ENCODE data around the gene HECTD3. TPM values are rescaled to one million over a fixed set of nuclear protein-coding genes. Genes with fewer than 3 reads are reported as not detected.
A peak's percentile ranks its signal among the peaks of the same experiment; 100 is the strongest.

Gene HECTD3
- total and polyA plus RNA-seq, 4 donors, result 15.9 to 32.9 (median 24.2) TPM

- H3K9ac ChIP-seq (ENCODE audit: low read depth in 1 of 2, low read length in 2 of 2), result no peak overlapping the region
- 96% methylated on average over 1 of the region's 1 CpG for WGBS
- TF ChIP-seq EGR1 (IDR thresholded peaks at IDR 0.05; ENCODE audit: low read depth in 2 of 2), result no peak
- no peak for TF ChIP-seq HNF4G (IDR thresholded peaks at IDR 0.05)
- TF ChIP-seq MAX (IDR thresholded peaks at IDR 0.05), result no peak
- TF ChIP-seq FOXA1 (IDR thresholded peaks at IDR 0.05), result no peak
- no peak for TF ChIP-seq CTCF (IDR thresholded peaks at IDR 0.05; ENCODE audit: low read depth, low read length, missing input control)
- no peak for TF ChIP-seq GABPA (IDR thresholded peaks at IDR 0.05 in 1 of 2, conservative IDR thresholded peaks at IDR 0.05 in 1 of 2)
- TF ChIP-seq FOXA2 (IDR thresholded peaks at IDR 0.05), result no peak
- no peak for TF ChIP-seq JUND (IDR thresholded peaks at IDR 0.05)
- no peak for TF ChIP-seq YY1 (IDR thresholded peaks at IDR 0.05)
- TF ChIP-seq SP1 (IDR thresholded peaks at IDR 0.05), result no peak
- no peak for TF ChIP-seq ZBTB33 (IDR thresholded peaks at IDR 0.05)
- TF ChIP-seq, protein P1, sequence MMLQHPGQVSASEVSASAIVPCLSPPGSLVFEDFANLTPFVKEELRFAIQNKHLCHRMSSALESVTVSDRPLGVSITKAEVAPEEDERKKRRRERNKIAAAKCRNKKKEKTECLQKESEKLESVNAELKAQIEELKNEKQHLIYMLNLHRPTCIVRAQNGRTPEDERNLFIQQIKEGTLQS (IDR thresholded peaks at IDR 0.05), result no peak
Observed at GRCh38 chr1:45023663-45024062, 12.5 kb upstream of the HECTD3 start.

GRCh38 chr1:45018599-45019230 lies 7.6 kb upstream of the HECTD3 start:
- H3K9ac ChIP-seq (ENCODE audit: low read depth in 1 of 2, low read length in 2 of 2), result no peak overlapping the region
- H3K36me3 ChIP-seq (ENCODE audit: control insufficient read depth in 4 of 4, insufficient read depth in 3 of 4, low read depth in 1 of 4, low read length in 3 of 4), result peaks cover 0 to 6% (median 1%) of the 10 kb centered on the region in 4 donors
- 51% methylated on average over 16 of the region's 16 CpGs for WGBS
- H3K9me3 ChIP-seq (ENCODE audit: control insufficient read depth in 4 of 4, low read length in 3 of 4), result no peaks in the 10 kb centered on the region
- TF ChIP-seq RAD21 (IDR thresholded peaks at IDR 0.05) (peak; percentile 82 to 94), MAX (IDR thresholded peaks at IDR 0.05) (no peak), CTCF (IDR thresholded peaks at IDR 0.05; ENCODE audit: low read depth, low read length, missing input control) (peak; percentile 83), NR2F2 (IDR thresholded peaks at IDR 0.05) (no peak), RXRA (IDR thresholded peaks at IDR 0.05) (peak in 1 of 2 donors; percentile 31), FOXA1 (IDR thresholded peaks at IDR 0.05) (no peak)
- no peaks in the 10 kb centered on the region for H3K27me3 ChIP-seq (ENCODE audit: control insufficient read depth in 4 of 4, insufficient read depth in 4 of 4, low read length in 3 of 4)
- H3K27ac ChIP-seq (ENCODE audit: low read depth in 1 of 2, low read length in 2 of 2), result no peak overlapping the region
- peak; percentile 70 for DNase-seq (ENCODE audit: low spot score)
- peaks cover 0 to 16% (median 6%) of the 10 kb centered on the region in 4 donors for H3K4me1 ChIP-seq (ENCODE audit: control insufficient read depth in 4 of 4, insufficient read depth in 4 of 4, low read length in 3 of 4)
- H3K4me3 ChIP-seq (ENCODE audit: low read depth in 1 of 3, low read length in 3 of 3), result no peak overlapping the region

More at GRCh38 chr1:45023663-45024062, 12.5 kb upstream of the HECTD3 start:
- H3K4me3 ChIP-seq (ENCODE audit: low read depth in 1 of 3, low read length in 3 of 3), result no peak overlapping the region
- H3K36me3 ChIP-seq (ENCODE audit: control insufficient read depth in 4 of 4, insufficient read depth in 3 of 4, low read depth in 1 of 4, low read length in 3 of 4), result no peaks in the 10 kb centered on the region
- H3K27ac ChIP-seq (ENCODE audit: low read depth in 1 of 2, low read length in 2 of 2), result no peak overlapping the region
- peaks cover 0 to 2% (median 1%) of the 10 kb centered on the region in 4 donors for H3K4me1 ChIP-seq (ENCODE audit: control insufficient read depth in 4 of 4, insufficient read depth in 4 of 4, low read length in 3 of 4)
- no peaks in the 10 kb centered on the region for H3K9me3 ChIP-seq (ENCODE audit: control insufficient read depth in 4 of 4, low read length in 3 of 4)
- H3K27me3 ChIP-seq (ENCODE audit: control insufficient read depth in 4 of 4, insufficient read depth in 4 of 4, low read length in 3 of 4), result no peaks in the 10 kb centered on the region
- DNase-seq (ENCODE audit: low spot score), result no peak

Data from liver (tissue), 9 donors.